NOMO-1 (cell line): ENCODE data around the gene NR2F6.
A peak's percentile ranks its signal among the peaks of the same experiment; 100 is the strongest.

Experiments
- DNase-seq, 2 experiments: peaks; one replicate each; lab custom pipeline; 2025; ENCODE audit not compliant: unreplicated experiment in 2 of 2; lab: John Stamatoyannopoulos, UW

NR2F6 gene

DNA sequence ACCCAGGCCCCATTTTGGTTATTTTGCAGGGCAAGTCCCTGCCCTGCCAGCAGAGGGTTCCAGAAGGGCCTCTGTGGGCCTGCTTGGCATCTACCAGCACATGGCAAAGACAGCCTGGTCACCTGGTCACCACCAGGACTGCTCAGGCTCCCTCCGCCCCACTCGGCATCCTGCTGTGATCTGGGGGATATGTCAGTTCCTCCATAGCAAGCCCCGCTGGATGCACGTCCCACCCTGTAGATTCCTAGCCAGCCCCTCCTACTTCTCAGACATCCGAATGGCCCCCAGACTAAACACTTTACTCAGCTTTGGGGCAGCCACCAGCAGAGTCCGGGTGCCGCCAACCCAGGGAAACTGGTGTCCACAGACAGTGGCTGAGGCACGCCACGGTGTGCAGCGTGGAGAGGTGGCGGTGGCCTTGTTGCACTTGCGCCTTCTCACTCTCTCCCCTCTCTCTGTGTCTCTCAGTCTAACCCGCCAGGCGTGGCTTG is 62.4 kb downstream of the NR2F6 start:
- DNase-seq, result peak in 1 of 2 experiments; percentile 44
